Measurements from ENCODE around the gene LYVE1. TPM values are rescaled to one million over a fixed set of nuclear protein-coding genes. Genes with fewer than 3 reads are reported as not detected.

LYVE1 gene
- total RNA-seq, 2 experiments from 2014 or later: not detected

DNA sequence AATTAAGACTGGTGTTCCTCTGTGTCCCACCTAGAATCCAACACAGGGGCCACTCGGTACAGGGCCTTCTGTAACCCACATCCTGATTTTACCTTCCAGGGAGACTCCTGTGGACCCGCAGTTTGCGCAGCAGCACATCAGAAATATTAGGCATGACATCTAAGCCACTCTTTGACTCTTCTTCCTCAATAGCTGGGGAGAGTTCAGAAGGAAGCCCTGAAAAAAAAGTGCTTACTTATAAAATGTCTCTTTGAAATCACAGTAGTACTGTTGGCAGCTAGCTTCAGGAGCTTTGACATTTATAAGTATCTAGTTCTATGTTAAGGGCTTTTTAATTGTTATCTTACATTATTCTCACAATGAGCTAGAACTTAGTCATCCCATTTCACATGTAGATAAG is 41.2 kb upstream of the LYVE1 start:
- peaks cover 0 to 6% of the 10 kb centered on the region in 2 experiments for H3K9me3 ChIP-seq (ENCODE audit: control insufficient read depth in 1 of 2, insufficient read depth in 1 of 2, low read length in 2 of 2)
- peaks cover 3% of the 10 kb centered on the region for H3K4me1 ChIP-seq (ENCODE audit: insufficient read depth, low read length)
- intact Hi-C loops (cut with DNase I, micrococcal nuclease): no loop called here
- no peak for DNase-seq
- H3K27ac ChIP-seq (ENCODE audit: low read depth in 1 of 2, low read length in 2 of 2): no peak overlapping the region
- H3K27me3 ChIP-seq (ENCODE audit: control insufficient read depth in 1 of 2, insufficient read depth in 2 of 2, low read length in 2 of 2): peaks cover 10 to 25% of the 10 kb centered on the region in 2 experiments
- no peaks in the 10 kb centered on the region for H3K36me3 ChIP-seq (ENCODE audit: insufficient read depth, low read length)
- Mint-ChIP-seq H3K36me3 (ENCODE audit: low read depth) (no peaks in the 10 kb centered on the region), H3K27ac (no peak overlapping the region), H3K4me1 (ENCODE audit: low read depth) (no peaks in the 10 kb centered on the region), H3K4me3 (no peak overlapping the region), H3K9me3 (no peaks in the 10 kb centered on the region), H3K27me3 (peaks cover 35% of the 10 kb centered on the region)
- H3K4me3 ChIP-seq (ENCODE audit: low read length): no peak overlapping the region
- ATAC-seq (ENCODE audit: poor library complexity): no peak
- ChIA-PET POLR2A (no interaction called here), CTCF (no interaction called here)
- TF ChIP-seq, protein P1, sequence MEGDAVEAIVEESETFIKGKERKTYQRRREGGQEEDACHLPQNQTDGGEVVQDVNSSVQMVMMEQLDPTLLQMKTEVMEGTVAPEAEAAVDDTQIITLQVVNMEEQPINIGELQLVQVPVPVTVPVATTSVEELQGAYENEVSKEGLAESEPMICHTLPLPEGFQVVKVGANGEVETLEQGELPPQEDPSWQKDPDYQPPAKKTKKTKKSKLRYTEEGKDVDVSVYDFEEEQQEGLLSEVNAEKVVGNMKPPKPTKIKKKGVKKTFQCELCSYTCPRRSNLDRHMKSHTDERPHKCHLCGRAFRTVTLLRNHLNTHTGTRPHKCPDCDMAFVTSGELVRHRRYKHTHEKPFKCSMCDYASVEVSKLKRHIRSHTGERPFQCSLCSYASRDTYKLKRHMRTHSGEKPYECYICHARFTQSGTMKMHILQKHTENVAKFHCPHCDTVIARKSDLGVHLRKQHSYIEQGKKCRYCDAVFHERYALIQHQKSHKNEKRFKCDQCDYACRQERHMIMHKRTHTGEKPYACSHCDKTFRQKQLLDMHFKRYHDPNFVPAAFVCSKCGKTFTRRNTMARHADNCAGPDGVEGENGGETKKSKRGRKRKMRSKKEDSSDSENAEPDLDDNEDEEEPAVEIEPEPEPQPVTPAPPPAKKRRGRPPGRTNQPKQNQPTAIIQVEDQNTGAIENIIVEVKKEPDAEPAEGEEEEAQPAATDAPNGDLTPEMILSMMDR (IDR thresholded peaks at IDR 0.05): no peak

DNA sequence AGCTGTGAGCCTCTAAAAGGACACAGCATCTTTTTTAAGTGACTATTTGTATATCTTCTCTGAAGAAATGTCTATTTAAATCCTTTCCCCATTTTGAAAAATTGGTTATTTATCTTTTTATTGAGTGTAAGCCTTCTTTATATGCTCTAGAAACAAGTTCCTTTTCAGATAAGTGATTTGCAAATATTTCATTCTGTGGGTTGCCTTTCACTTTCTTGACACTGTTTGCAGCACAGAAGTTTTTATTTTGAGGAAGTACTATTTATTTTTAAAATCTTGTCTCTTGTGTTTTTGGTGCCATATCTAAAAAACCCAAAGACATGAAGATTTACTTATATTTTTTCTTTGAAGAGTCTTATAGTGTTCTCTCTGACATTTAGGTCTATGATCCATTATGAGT is 40.1 kb upstream of the LYVE1 start:
- ChIA-PET POLR2A (no interaction called here), CTCF (no interaction called here)
- Histone ChIP-seq H3K36me3 (ENCODE audit: insufficient read depth, low read length) (no peaks in the 10 kb centered on the region), H3K4me3 (ENCODE audit: low read length) (no peak overlapping the region), H3K27ac (ENCODE audit: low read depth in 1 of 2, low read length in 2 of 2) (no peak overlapping the region), H3K27me3 (ENCODE audit: control insufficient read depth in 1 of 2, insufficient read depth in 2 of 2, low read length in 2 of 2) (peaks cover 10 to 25% of the 10 kb centered on the region in 2 experiments), H3K4me1 (ENCODE audit: insufficient read depth, low read length) (peaks cover 3% of the 10 kb centered on the region), H3K9me3 (ENCODE audit: control insufficient read depth in 1 of 2, insufficient read depth in 1 of 2, low read length in 2 of 2) (peaks cover 0 to 6% of the 10 kb centered on the region in 2 experiments)
- intact Hi-C loops (cut with DNase I, micrococcal nuclease): no loop called here
- TF ChIP-seq, protein P1 (IDR thresholded peaks at IDR 0.05): no peak
- no peak overlapping the region for H3K4me3 Mint-ChIP-seq
- no peak for ATAC-seq (ENCODE audit: poor library complexity)
- no peaks in the 10 kb centered on the region for H3K4me1 Mint-ChIP-seq (ENCODE audit: low read depth)
- no peak overlapping the region for H3K27ac Mint-ChIP-seq
- no peak for DNase-seq
- no peaks in the 10 kb centered on the region for H3K36me3 Mint-ChIP-seq (ENCODE audit: low read depth)
- peaks cover 35% of the 10 kb centered on the region for H3K27me3 Mint-ChIP-seq
- H3K9me3 Mint-ChIP-seq: no peaks in the 10 kb centered on the region

DNA sequence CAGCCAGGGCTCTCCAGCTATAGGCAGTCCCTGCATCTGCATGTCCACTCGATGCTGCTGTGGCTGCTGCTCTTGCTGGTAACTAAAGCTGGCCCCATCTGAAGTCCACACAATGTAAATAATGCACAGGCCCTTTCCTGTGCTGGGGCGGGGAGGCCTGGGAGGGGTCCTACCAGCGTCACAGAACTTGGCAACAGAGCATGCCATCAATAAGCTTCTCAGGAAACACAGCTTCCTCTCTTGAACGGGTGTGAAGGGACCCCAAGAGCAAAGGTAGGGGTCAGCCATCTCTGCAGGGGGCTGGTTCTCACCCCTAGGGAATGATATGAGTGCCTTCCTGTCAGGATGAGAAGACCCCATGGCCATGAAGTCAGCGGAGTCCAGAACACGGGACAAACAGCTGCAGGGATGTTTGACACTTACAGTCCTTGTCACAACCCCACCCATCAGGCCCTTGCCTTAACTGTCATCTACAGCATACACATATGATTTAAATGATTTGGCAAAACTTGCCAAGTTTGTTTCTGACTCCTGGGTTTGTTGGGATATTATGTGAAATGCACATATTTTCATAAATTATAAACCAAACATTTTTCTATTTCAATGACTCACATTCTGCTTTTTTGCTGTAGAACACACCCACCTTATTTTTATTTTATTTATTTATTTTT is 39.1 kb upstream of the LYVE1 start:
- peaks cover 35% of the 10 kb centered on the region for H3K27me3 Mint-ChIP-seq
- Histone ChIP-seq H3K27me3 (ENCODE audit: control insufficient read depth in 1 of 2, insufficient read depth in 2 of 2, low read length in 2 of 2) (peaks cover 10 to 25% of the 10 kb centered on the region in 2 experiments), H3K4me1 (ENCODE audit: insufficient read depth, low read length) (peaks cover 3% of the 10 kb centered on the region), H3K27ac (ENCODE audit: low read depth in 1 of 2, low read length in 2 of 2) (no peak overlapping the region), H3K4me3 (ENCODE audit: low read length) (no peak overlapping the region), H3K9me3 (ENCODE audit: control insufficient read depth in 1 of 2, insufficient read depth in 1 of 2, low read length in 2 of 2) (peaks cover 0 to 6% of the 10 kb centered on the region in 2 experiments), H3K36me3 (ENCODE audit: insufficient read depth, low read length) (no peaks in the 10 kb centered on the region)
- CTCF ChIA-PET: no interaction called here
- no peak for ATAC-seq (ENCODE audit: poor library complexity)
- intact Hi-C loops (cut with DNase I, micrococcal nuclease): no loop called here
- no peaks in the 10 kb centered on the region for H3K4me1 Mint-ChIP-seq (ENCODE audit: low read depth)
- TF ChIP-seq, protein P1 (IDR thresholded peaks at IDR 0.05): no peak
- H3K9me3 Mint-ChIP-seq: no peaks in the 10 kb centered on the region
- no peak for DNase-seq
- H3K36me3 Mint-ChIP-seq (ENCODE audit: low read depth): no peaks in the 10 kb centered on the region
- no peak overlapping the region for H3K27ac Mint-ChIP-seq
- POLR2A ChIA-PET: no interaction called here
- no peak overlapping the region for H3K4me3 Mint-ChIP-seq

All from CD4-positive, alpha-beta T cell (primary cell).